ENCODE data around the gene ADAMTS1.

The ADAMTS1 gene

GRCh38 chr21:26844258-26845065 lies 747 bp downstream of the ADAMTS1 start:
- H3K9me3 ChIP-seq (ENCODE audit: control insufficient read depth, low read length), result no peaks in the 10 kb centered on the region
- 0% methylated on average over 85 of the region's 96 CpGs for WGBS, 2 experiments (ENCODE audit: insufficient coverage in 2 of 2)
- H3K4me1 ChIP-seq (ENCODE audit: control insufficient read depth, insufficient read depth, low read length, poor library complexity, severe bottlenecking), result peaks cover 12% of the 10 kb centered on the region
- H3K4me3 ChIP-seq (ENCODE audit: extremely low read depth, insufficient read depth, low read length, poor library complexity, severe bottlenecking), result peak overlapping the region; percentile 85
- H3K36me3 ChIP-seq (ENCODE audit: control insufficient read depth, insufficient read depth, low read length), result peaks cover 30% of the 10 kb centered on the region
- peak overlapping the region; percentile 97 for H3K27ac ChIP-seq (ENCODE audit: low read depth, low read length, severe bottlenecking)

GRCh38 chr21:26843933-26844257 lies 1.3 kb downstream of the ADAMTS1 start:
- Histone ChIP-seq H3K9me3 (ENCODE audit: control insufficient read depth, low read length) (no peaks in the 10 kb centered on the region), H3K4me3 (ENCODE audit: extremely low read depth, insufficient read depth, low read length, poor library complexity, severe bottlenecking) (peak overlapping the region; percentile 85), H3K4me1 (ENCODE audit: control insufficient read depth, insufficient read depth, low read length, poor library complexity, severe bottlenecking) (peaks cover 12% of the 10 kb centered on the region), H3K36me3 (ENCODE audit: control insufficient read depth, insufficient read depth, low read length) (peaks cover 36% of the 10 kb centered on the region), H3K27ac (ENCODE audit: low read depth, low read length, severe bottlenecking) (peak overlapping the region; percentile 97)
- 0% methylated on average over 4 to 5 of the region's 11 CpGs for WGBS, 2 experiments (ENCODE audit: insufficient coverage in 2 of 2)

- Histone ChIP-seq H3K27ac (ENCODE audit: low read depth, low read length, severe bottlenecking) (peak overlapping the region; percentile 97), H3K4me1 (ENCODE audit: control insufficient read depth, insufficient read depth, low read length, poor library complexity, severe bottlenecking) (peaks cover 15% of the 10 kb centered on the region), H3K9me3 (ENCODE audit: control insufficient read depth, low read length) (no peaks in the 10 kb centered on the region), H3K36me3 (ENCODE audit: control insufficient read depth, insufficient read depth, low read length) (peaks cover 42% of the 10 kb centered on the region), H3K4me3 (ENCODE audit: extremely low read depth, insufficient read depth, low read length, poor library complexity, severe bottlenecking) (peak overlapping the region; percentile 85)
- 3 to 6% methylated on average over 21 to 29 of the region's 35 CpGs for WGBS, 2 experiments (ENCODE audit: insufficient coverage in 2 of 2)
Observed at GRCh38 chr21:26842974-26843932, 2.0 kb downstream of the ADAMTS1 start.

- H3K4me3 ChIP-seq (ENCODE audit: extremely low read depth, insufficient read depth, low read length, poor library complexity, severe bottlenecking), result peak overlapping the region; percentile 85
- H3K4me1 ChIP-seq (ENCODE audit: control insufficient read depth, insufficient read depth, low read length, poor library complexity, severe bottlenecking), result peaks cover 21% of the 10 kb centered on the region
- 83 to 92% methylated on average over 7 to 10 of the region's 11 CpGs for WGBS, 2 experiments (ENCODE audit: insufficient coverage in 2 of 2)
- H3K27ac ChIP-seq (ENCODE audit: low read depth, low read length, severe bottlenecking), result peak overlapping the region; percentile 97
- H3K36me3 ChIP-seq (ENCODE audit: control insufficient read depth, insufficient read depth, low read length), result peaks cover 52% of the 10 kb centered on the region
- no peaks in the 10 kb centered on the region for H3K9me3 ChIP-seq (ENCODE audit: control insufficient read depth, low read length)
Observed at GRCh38 chr21:26842300-26842699, 2.9 kb downstream of the ADAMTS1 start.

- Histone ChIP-seq H3K27ac (ENCODE audit: low read depth, low read length, severe bottlenecking) (no peak overlapping the region), H3K4me1 (ENCODE audit: control insufficient read depth, insufficient read depth, low read length, poor library complexity, severe bottlenecking) (peaks cover 21% of the 10 kb centered on the region), H3K36me3 (ENCODE audit: control insufficient read depth, insufficient read depth, low read length) (peaks cover 62% of the 10 kb centered on the region), H3K9me3 (ENCODE audit: control insufficient read depth, low read length) (no peaks in the 10 kb centered on the region), H3K4me3 (ENCODE audit: extremely low read depth, insufficient read depth, low read length, poor library complexity, severe bottlenecking) (no peak overlapping the region)
- WGBS, 2 experiments (ENCODE audit: insufficient coverage in 2 of 2), result 88 to 99% methylated on average over 5 to 6 of the region's 7 CpGs
Observed at GRCh38 chr21:26840912-26841311, 4.3 kb downstream of the ADAMTS1 start.

GRCh38 chr21:26840201-26840600 lies 5.0 kb downstream of the ADAMTS1 start:
- no peaks in the 10 kb centered on the region for H3K9me3 ChIP-seq (ENCODE audit: control insufficient read depth, low read length)
- 78 to 86% methylated on average over 6 to 10 of the region's 10 CpGs for WGBS, 2 experiments (ENCODE audit: insufficient coverage in 2 of 2)
- H3K27ac ChIP-seq (ENCODE audit: low read depth, low read length, severe bottlenecking), result no peak overlapping the region
- peaks cover 21% of the 10 kb centered on the region for H3K4me1 ChIP-seq (ENCODE audit: control insufficient read depth, insufficient read depth, low read length, poor library complexity, severe bottlenecking)
- H3K36me3 ChIP-seq (ENCODE audit: control insufficient read depth, insufficient read depth, low read length), result peaks cover 62% of the 10 kb centered on the region
- H3K4me3 ChIP-seq (ENCODE audit: extremely low read depth, insufficient read depth, low read length, poor library complexity, severe bottlenecking), result no peak overlapping the region

GRCh38 chr21:26837539-26837938 lies 7.7 kb downstream of the ADAMTS1 start:
- peaks cover 62% of the 10 kb centered on the region for H3K36me3 ChIP-seq (ENCODE audit: control insufficient read depth, insufficient read depth, low read length)
- peaks cover 20% of the 10 kb centered on the region for H3K4me1 ChIP-seq (ENCODE audit: control insufficient read depth, insufficient read depth, low read length, poor library complexity, severe bottlenecking)
- no peaks in the 10 kb centered on the region for H3K9me3 ChIP-seq (ENCODE audit: control insufficient read depth, low read length)
- WGBS, 2 experiments (ENCODE audit: insufficient coverage in 2 of 2), result no CpG with 5 or more reads among the region's 3 CpGs
- no peak overlapping the region for H3K27ac ChIP-seq (ENCODE audit: low read depth, low read length, severe bottlenecking)
- H3K4me3 ChIP-seq (ENCODE audit: extremely low read depth, insufficient read depth, low read length, poor library complexity, severe bottlenecking), result no peak overlapping the region

- Histone ChIP-seq H3K27ac (ENCODE audit: low read depth, low read length, severe bottlenecking) (no peak overlapping the region), H3K4me1 (ENCODE audit: control insufficient read depth, insufficient read depth, low read length, poor library complexity, severe bottlenecking) (peaks cover 13% of the 10 kb centered on the region), H3K4me3 (ENCODE audit: extremely low read depth, insufficient read depth, low read length, poor library complexity, severe bottlenecking) (no peak overlapping the region), H3K9me3 (ENCODE audit: control insufficient read depth, low read length) (no peaks in the 10 kb centered on the region), H3K36me3 (ENCODE audit: control insufficient read depth, insufficient read depth, low read length) (peaks cover 53% of the 10 kb centered on the region)
- no CpG with 5 or more reads among the region's 3 CpGs for WGBS, 2 experiments (ENCODE audit: insufficient coverage in 2 of 2)
Observed at GRCh38 chr21:26836528-26836927, 8.7 kb downstream of the ADAMTS1 start.

GRCh38 chr21:26835714-26836265 lies 9.4 kb downstream of the ADAMTS1 start:
- no peak overlapping the region for H3K27ac ChIP-seq (ENCODE audit: low read depth, low read length, severe bottlenecking)
- 100% methylated on average over 1 of the region's 2 CpGs; no CpG with 5 or more reads in 1 of the 2 experiments for WGBS, 2 experiments (ENCODE audit: insufficient coverage in 2 of 2)
- H3K4me1 ChIP-seq (ENCODE audit: control insufficient read depth, insufficient read depth, low read length, poor library complexity, severe bottlenecking), result peaks cover 13% of the 10 kb centered on the region
- H3K9me3 ChIP-seq (ENCODE audit: control insufficient read depth, low read length), result no peaks in the 10 kb centered on the region
- no peak overlapping the region for H3K4me3 ChIP-seq (ENCODE audit: extremely low read depth, insufficient read depth, low read length, poor library complexity, severe bottlenecking)
- peaks cover 45% of the 10 kb centered on the region for H3K36me3 ChIP-seq (ENCODE audit: control insufficient read depth, insufficient read depth, low read length)

GRCh38 chr21:26835027-26835713 lies 10.0 kb downstream of the ADAMTS1 start:
- H3K4me1 ChIP-seq (ENCODE audit: control insufficient read depth, insufficient read depth, low read length, poor library complexity, severe bottlenecking), result peaks cover 11% of the 10 kb centered on the region
- no peaks in the 10 kb centered on the region for H3K9me3 ChIP-seq (ENCODE audit: control insufficient read depth, low read length)
- WGBS, 2 experiments (ENCODE audit: insufficient coverage in 2 of 2), result 91 to 93% methylated on average over 4 of the region's 7 CpGs
- no peak overlapping the region for H3K27ac ChIP-seq (ENCODE audit: low read depth, low read length, severe bottlenecking)
- H3K4me3 ChIP-seq (ENCODE audit: extremely low read depth, insufficient read depth, low read length, poor library complexity, severe bottlenecking), result no peak overlapping the region
- H3K36me3 ChIP-seq (ENCODE audit: control insufficient read depth, insufficient read depth, low read length), result peaks cover 39% of the 10 kb centered on the region
